H9 (cell line): Measurements from ENCODE around the gene SLC1A7. TPM values are rescaled to one million over a fixed set of nuclear protein-coding genes. Genes with fewer than 3 reads are reported as not detected.

Experiments used
- DNase-seq: peaks from one replicate; pipeline ENCODE4 v3.0.0-alpha.2; 2017
- H2AFZ ChIP-seq: one replicate; pipeline ENCODE4 v1.6.1; 2013; ENCODE audit warnings: mild to moderate bottlenecking, low read length, control low read depth, moderate library complexity
- H2AK5ac ChIP-seq: 2 replicates; pipeline ENCODE4 v1.6.1; 2013; ENCODE audit warnings: low read length, control low read depth, mixed read lengths; ENCODE audit not compliant: insufficient read length
- H2BK120ac ChIP-seq: one replicate; pipeline ENCODE4 v1.6.1; 2013; ENCODE audit warnings: low read depth, mild to moderate bottlenecking, low read length, control low read depth, inconsistent platforms; ENCODE audit not compliant: poor library complexity, severe bottlenecking
- H2BK12ac ChIP-seq: 2 replicates; pipeline ENCODE4 v1.6.1; 2013; ENCODE audit warnings: low read length, control low read depth, mixed read lengths, low read depth; ENCODE audit not compliant: insufficient read length
- H2BK15ac ChIP-seq: 2 replicates; pipeline ENCODE4 v1.6.1; 2013; ENCODE audit warnings: low read depth, low read length, control low read depth
- H2BK20ac ChIP-seq: one replicate; pipeline ENCODE4 v1.6.1; 2013; ENCODE audit warnings: low read depth, mild to moderate bottlenecking, low read length, control low read depth, inconsistent platforms; ENCODE audit not compliant: poor library complexity, severe bottlenecking
- H2BK5ac ChIP-seq: 2 replicates; pipeline ENCODE4 v1.6.1; 2013; ENCODE audit warnings: low read length, control low read depth, mixed read lengths; ENCODE audit not compliant: insufficient read length
- H3K14ac ChIP-seq: 2 replicates; pipeline ENCODE4 v1.6.1; 2013; ENCODE audit warnings: low read length, control low read depth; ENCODE audit not compliant: insufficient read depth
- H3K18ac ChIP-seq: 2 replicates; pipeline ENCODE4 v1.6.1; 2013; ENCODE audit warnings: low read depth, mild to moderate bottlenecking, mixed read lengths, low read length, control low read depth; ENCODE audit not compliant: insufficient read length
- H3K23ac ChIP-seq: 2 replicates; pipeline ENCODE4 v1.6.1; 2013; ENCODE audit warnings: low read length, control low read depth, mixed read lengths, low read depth; ENCODE audit not compliant: insufficient read length
- H3K23me2 ChIP-seq: 2 replicates; pipeline ENCODE4 v1.6.1; 2013; ENCODE audit warnings: low read depth, mild to moderate bottlenecking, mixed read lengths, low read length, control low read depth; ENCODE audit not compliant: insufficient read length, poor library complexity, severe bottlenecking
- H3K27ac ChIP-seq: 2 replicates; pipeline ENCODE4 v1.5.1; 2013; ENCODE audit warnings: low read length, control low read depth, mixed read lengths, low read depth; ENCODE audit not compliant: insufficient read length
- H3K27me3 ChIP-seq: 2 replicates; pipeline ENCODE4 v1.6.1; 2013; ENCODE audit warnings: low read length, control low read depth, inconsistent platforms; ENCODE audit not compliant: insufficient read depth
- H3K4ac ChIP-seq: 2 replicates; pipeline ENCODE4 v1.6.1; 2013; ENCODE audit warnings: low read depth, mild to moderate bottlenecking, control low read depth, inconsistent platforms, low read length, moderate library complexity
- H3K4me1 ChIP-seq: 2 replicates; pipeline ENCODE4 v1.6.1; 2013; ENCODE audit warnings: low read length, control low read depth, inconsistent platforms; ENCODE audit not compliant: insufficient read depth
- H3K4me2 ChIP-seq: 2 replicates; pipeline ENCODE4 v1.6.1; 2013; ENCODE audit warnings: low read length, control low read depth, mixed read lengths; ENCODE audit not compliant: insufficient read length, insufficient read depth
- H3K56ac ChIP-seq: 2 replicates; pipeline ENCODE4 v1.6.1; 2013; ENCODE audit warnings: low read depth, mild to moderate bottlenecking, mixed read lengths, low read length, control low read depth; ENCODE audit not compliant: insufficient read length
- H3K79me1 ChIP-seq: 2 replicates; pipeline ENCODE4 v1.6.1; 2013; ENCODE audit warnings: low read depth, mild to moderate bottlenecking, moderate library complexity, low read length, control low read depth, inconsistent platforms; ENCODE audit not compliant: insufficient read depth, poor library complexity, severe bottlenecking
- H3K79me2 ChIP-seq: 2 replicates; pipeline ENCODE4 v1.6.1; 2013; ENCODE audit warnings: low read length, control low read depth, inconsistent platforms; ENCODE audit not compliant: insufficient read depth
- H3K9ac ChIP-seq: 2 replicates; pipeline ENCODE4 v1.6.1; 2013; ENCODE audit warnings: low read length, control low read depth, mixed read lengths; ENCODE audit not compliant: insufficient read length; ENCODE audit errors: extremely low read depth
- H3K9me3 ChIP-seq: one replicate; pipeline ENCODE4 v1.6.1; 2013; ENCODE audit warnings: low read depth, low read length, inconsistent platforms; ENCODE audit not compliant: control insufficient read depth
- H3T11ph ChIP-seq: one replicate; pipeline ENCODE4 v1.6.1; 2013; ENCODE audit warnings: mild to moderate bottlenecking, low read length, control low read depth, inconsistent platforms
- H4K20me1 ChIP-seq: one replicate; pipeline ENCODE4 v1.6.1; 2013; ENCODE audit not compliant: control insufficient read depth, insufficient read length, insufficient read depth
- H4K5ac ChIP-seq: 2 replicates; pipeline ENCODE4 v1.6.1; 2013; ENCODE audit warnings: low read depth, mild to moderate bottlenecking, mixed read lengths, low read length, control low read depth; ENCODE audit not compliant: insufficient read length
- H4K8ac ChIP-seq: replicated peaks from 2 replicates; pipeline ENCODE4 v1.6.1; 2013; ENCODE audit warnings: low read length, control low read depth, mixed read lengths, low read depth; ENCODE audit not compliant: insufficient read length
- H4K91ac ChIP-seq: 2 replicates; pipeline ENCODE4 v1.6.1; 2013; ENCODE audit warnings: low read depth, mild to moderate bottlenecking, moderate library complexity, mixed read lengths, low read length, control low read depth; ENCODE audit not compliant: insufficient read length
- H3K27ac Mint-ChIP-seq, 3 experiments: 2 replicates in 2 of 3; 3 replicates in 1 of 3; pipeline ENCODE4 v1.8.0; 2020 to 2021; ENCODE audit warnings: mixed read lengths in 3 of 3, mild to moderate bottlenecking in 1 of 3, moderate library complexity in 1 of 3
- H3K27me3 Mint-ChIP-seq: 2 replicates; pipeline ENCODE4 v1.8.0; 2021; ENCODE audit warnings: low read depth, mild to moderate bottlenecking, moderate library complexity, mixed read lengths
- H3K36me3 Mint-ChIP-seq, 3 experiments: 2 replicates in 2 of 3; 3 replicates in 1 of 3; pipeline ENCODE4 v1.8.0; 2020 to 2021; ENCODE audit warnings: low read depth in 3 of 3, mixed read lengths in 3 of 3; ENCODE audit not compliant: insufficient read depth in 1 of 3
- H3K4me1 Mint-ChIP-seq, 2 experiments: 2 replicates each; pipeline ENCODE4 v1.8.0; 2020; ENCODE audit warnings: mixed read lengths in 2 of 2
- H3K4me3 Mint-ChIP-seq, 2 experiments: 2 replicates in 1 of 2; 3 replicates in 1 of 2; pipeline ENCODE4 v1.8.0; 2020 to 2021; ENCODE audit warnings: mild to moderate bottlenecking in 2 of 2, mixed read lengths in 2 of 2, moderate library complexity in 1 of 2
- H3K9me3 Mint-ChIP-seq, 2 experiments: 2 replicates in 1 of 2; 3 replicates in 1 of 2; pipeline ENCODE4 v1.8.0; 2020; ENCODE audit warnings: mild to moderate bottlenecking in 2 of 2, mixed read lengths in 2 of 2, moderate library complexity in 1 of 2
- CTCF ChIP-seq: fragments of 200-600 bp; sonication (generic); conservative IDR thresholded peaks from 3 replicates; pipeline ENCODE4 v1.8.0; 2021; ENCODE audit warnings: antibody characterized with exemption, mild to moderate bottlenecking
- WGBS: extraction: QIAGEN DNeasy Blood & Tissue Kit; methylation state at CpG from one replicate; pipeline ENCODE4 v1.1.7; 2013; ENCODE audit warnings: missing lambda C conversion rate, low lambda C conversion rate, mixed read lengths; ENCODE audit not compliant: insufficient read length; ENCODE audit errors: extremely low coverage; 5-methylcytosine and 5-hydroxymethylcytosine counted together
- total RNA-seq: library from RNA; stranded (reverse); gene quantifications from 2 replicates; pipeline ENCODE4 v1.2.1, GENCODE V29; 2021

SLC1A7 gene
- total RNA-seq, 1 experiment from 2014 or later = not detected

DNA sequence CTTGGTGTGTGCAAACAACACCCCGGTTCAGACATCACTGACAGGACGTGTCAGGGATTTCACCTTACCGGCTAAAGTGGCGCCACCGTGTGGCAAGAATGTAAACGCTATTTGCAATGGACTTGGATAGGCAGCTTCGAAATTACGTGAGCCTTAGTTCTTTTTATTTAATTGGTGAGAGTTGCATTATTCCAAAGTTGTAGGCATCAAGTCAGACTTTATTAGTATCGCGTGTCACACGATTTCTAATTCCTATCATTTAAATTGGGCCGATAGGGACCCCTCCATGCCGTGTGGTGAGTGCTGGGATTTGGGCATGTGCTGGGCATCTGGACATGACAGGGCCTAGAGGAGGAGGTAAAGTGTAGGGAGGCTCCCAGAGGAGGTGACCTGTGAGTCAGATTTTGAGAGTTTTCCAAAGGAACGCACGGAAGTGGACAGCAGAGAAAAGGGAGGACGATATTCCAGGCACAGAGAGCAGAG, 39.7 kb upstream of the SLC1A7 start:
- Histone ChIP-seq H4K20me1 (no peaks in the 10 kb centered on the region), H2AK5ac (no peak overlapping the region), H4K5ac (no peak overlapping the region), H2BK5ac (no peak overlapping the region), H2BK20ac (no peak overlapping the region), H3K9me3 (no peaks in the 10 kb centered on the region), H3K27me3 (no peaks in the 10 kb centered on the region), H3K18ac (no peak overlapping the region), H3K4me1 (no peaks in the 10 kb centered on the region), H3K4me2 (no peak overlapping the region), H2BK12ac (no peak overlapping the region), H3K23me2 (no peaks in the 10 kb centered on the region), H4K8ac (no peak overlapping the region), H3K79me2 (no peaks in the 10 kb centered on the region), H3K9ac (no peak overlapping the region), H3K56ac (no peak overlapping the region), H2BK15ac (no peak overlapping the region), H2BK120ac (no peak overlapping the region), H4K91ac (no peak overlapping the region), H2AFZ (no peak overlapping the region), H3K23ac (no peak overlapping the region), H3K14ac (no peak overlapping the region), H3K4ac (no peak overlapping the region), H3T11ph (no peak overlapping the region), H3K27ac (no peak overlapping the region), H3K79me1 (no peaks in the 10 kb centered on the region)
- no peaks in the 10 kb centered on the region for H3K9me3 Mint-ChIP-seq
- no peaks in the 10 kb centered on the region for H3K36me3 Mint-ChIP-seq
- DNase-seq = peak; percentile 77
- WGBS = no CpG with 5 or more reads among the region's 16 CpGs
- H3K4me3 Mint-ChIP-seq = no peak overlapping the region
- no peak overlapping the region for H3K27ac Mint-ChIP-seq
- peak; percentile 96 for TF ChIP-seq CTCF
- H3K27me3 Mint-ChIP-seq = peaks cover 13% of the 10 kb centered on the region
- peaks cover 2 to 4% of the 10 kb centered on the region in 2 experiments; a peak in 3 of 4 replicates for H3K4me1 Mint-ChIP-seq
